ENCODE results near the gene TLE4.
A peak's percentile ranks its signal among the peaks of the same experiment; 100 is the strongest.

The TLE4 gene

DNA sequence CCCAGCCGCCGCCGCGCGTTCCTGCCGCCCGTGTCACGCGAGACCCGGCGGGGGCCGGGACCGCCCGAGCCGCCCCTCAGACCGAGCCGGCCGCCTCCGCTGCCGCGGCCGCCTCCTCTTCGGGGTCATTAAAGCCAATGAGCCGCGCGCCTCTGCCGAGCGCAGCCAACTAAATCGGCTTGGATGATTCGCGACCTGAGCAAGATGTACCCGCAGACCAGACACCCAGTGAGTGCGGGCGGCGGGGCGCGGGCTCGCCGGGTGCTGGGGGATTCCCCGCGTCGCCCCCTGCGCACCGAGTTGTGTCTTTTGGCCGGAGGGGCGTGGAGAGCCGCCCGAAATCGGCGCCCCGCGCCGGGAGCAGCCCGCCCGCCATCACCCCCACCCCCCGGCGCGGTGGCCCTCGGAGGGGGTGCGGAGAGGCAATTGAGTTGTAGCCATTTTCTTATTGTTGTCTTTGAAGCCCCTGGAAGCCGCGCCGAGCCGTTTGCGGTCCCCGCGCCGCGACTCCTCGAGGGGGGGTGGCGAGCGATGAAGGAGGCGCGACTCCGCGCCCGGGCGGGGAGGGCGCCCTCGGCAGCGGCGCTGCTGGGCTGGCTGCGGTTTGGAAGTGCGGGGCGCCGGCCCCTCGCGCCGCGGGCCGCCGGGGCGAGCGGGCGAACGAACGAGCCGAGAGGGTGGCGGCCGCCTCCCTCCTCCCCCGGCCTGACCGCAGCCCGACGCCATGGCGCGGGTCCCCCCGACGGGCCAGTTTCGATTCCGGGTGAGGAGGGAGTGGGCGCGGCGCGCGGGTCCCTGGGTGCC is 1.0 kb downstream of the TLE4 start:
- DNase-seq: peak; percentile 68

DNA sequence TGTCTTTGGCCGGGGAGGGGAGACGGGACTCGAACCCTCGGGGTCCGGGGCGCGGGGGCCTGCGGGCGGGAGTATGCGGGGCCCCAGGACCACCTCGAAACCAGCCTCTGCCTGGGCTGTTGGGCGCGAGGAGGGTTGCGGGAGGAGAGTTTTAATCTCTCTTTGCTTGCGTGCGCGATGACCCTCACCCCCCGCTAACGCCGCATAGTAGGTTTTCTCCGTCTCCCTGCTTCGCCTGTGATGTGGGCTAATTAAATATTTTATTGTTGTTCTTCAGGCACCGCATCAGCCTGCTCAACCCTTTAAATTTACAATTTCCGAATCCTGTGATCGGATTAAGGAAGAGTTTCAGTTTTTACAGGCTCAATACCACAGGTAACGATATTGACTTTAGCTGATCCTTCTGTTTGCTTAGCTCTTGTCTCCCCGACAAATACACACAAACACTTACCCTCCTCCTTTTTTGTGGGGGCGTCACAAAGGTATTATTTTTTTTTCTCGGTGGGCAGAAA is 1.7 kb downstream of the TLE4 start:
- DNase-seq: no peak

DNA sequence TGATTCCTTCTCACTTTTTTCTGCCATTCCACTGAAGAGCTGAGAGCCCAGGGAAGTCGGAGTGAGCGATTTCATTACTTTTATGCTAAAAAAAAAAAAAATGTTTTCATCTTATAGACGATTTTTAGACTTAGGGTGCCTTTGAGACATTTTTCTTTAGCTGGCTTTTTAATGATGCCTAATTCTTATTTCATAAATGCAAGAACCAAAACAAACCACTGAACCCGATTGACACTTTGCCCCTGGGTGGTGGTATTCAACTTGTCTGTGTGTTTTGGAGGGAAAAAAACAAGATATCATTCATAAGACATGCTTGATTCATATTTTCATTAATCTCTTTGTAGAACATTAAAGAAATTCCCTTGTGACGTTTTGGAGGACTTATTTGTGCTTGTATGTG is 2.4 kb downstream of the TLE4 start:
- no peak for DNase-seq

- no peak for DNase-seq
Measured at GRCh38 chr9:79574781-79575180, 3.0 kb downstream of the TLE4 start.

GRCh38 chr9:79575547-79575946 is 3.8 kb downstream of the TLE4 start:
- DNase-seq: no peak

GRCh38 chr9:79577969-79578723 is 6.4 kb downstream of the TLE4 start:
- DNase-seq: no peak

DNA sequence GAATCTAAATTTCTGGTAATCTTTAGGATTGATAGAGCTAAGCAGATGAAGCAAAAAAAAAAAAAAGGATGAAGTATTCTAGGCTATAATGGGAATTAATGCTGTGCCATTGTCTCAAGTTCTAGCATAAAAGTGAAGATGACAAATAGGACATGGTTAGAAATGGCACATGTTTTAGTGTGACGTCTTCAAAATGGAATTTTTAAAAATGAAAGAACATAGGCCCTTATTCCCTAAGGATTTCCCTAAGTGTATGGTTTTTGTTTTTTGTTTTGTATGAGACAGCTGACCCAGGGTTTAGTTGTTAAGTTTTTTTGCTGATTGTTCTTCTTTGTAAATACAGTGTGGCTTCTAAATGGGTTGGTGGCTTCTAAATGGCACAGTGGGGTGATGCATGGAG is 7.1 kb downstream of the TLE4 start:
- no peak for DNase-seq

- no peak for DNase-seq
Measured at GRCh38 chr9:79579624-79580023, 7.9 kb downstream of the TLE4 start.

DNA sequence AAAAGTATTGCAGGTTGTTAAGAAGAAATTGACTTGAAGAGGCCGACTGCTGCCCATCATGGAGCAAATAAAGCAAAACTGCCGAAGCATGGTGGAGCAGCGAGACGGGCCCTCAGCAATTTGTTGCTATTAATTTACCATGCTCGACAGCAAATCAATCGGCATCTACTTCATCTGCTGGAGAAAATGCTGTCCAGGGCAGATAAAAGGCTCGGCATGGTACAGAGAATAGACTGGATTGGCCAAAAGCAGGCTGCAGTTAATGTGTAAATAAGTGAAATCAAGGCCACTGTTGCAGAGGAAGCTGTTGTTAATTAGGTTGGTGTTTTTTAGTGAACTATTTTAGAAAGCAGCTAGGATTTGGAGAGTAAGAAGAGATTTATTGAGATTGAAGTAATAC is 8.3 kb downstream of the TLE4 start:
- no peak for DNase-seq

DNA sequence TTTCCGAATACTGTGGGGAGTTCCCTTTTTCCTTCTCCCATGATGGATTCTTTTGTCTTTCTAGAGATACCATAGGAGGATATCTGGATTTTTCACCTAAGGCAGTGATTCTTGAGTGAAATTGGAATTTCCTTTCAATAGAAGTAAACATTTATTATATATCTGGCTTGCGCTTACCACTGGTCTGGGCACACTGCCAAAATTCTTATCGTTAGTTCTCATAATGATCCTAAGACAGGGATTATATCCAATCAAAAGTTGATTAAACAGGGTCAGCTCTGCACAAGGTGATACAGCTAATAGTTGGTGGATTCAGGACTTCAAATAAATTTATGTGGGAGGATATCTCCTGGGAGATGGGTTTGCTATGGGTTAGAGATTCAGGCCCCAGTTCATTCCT is 9.6 kb downstream of the TLE4 start:
- DNase-seq: peak; percentile 26

DNA sequence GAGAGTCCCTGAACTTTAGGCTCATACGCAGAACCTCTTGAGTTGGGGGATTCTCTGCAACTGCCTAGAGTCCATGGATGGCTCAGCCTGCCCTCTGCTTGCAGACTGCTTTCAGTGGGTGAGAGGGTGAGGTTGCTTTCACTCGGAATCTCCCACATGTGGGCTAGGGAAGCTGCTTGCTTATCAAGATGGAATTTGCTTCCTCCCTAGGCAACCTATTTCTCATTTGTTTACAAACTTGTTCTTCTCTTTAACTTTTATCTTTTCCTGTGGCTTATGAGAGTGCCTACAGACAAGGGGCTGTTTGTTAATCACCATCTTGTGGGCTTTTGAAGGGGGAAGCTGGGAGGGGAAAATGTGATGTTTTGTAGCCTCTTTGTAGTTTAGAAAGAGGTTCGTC is 10.0 kb downstream of the TLE4 start:
- peak; percentile 58 for DNase-seq

DNA sequence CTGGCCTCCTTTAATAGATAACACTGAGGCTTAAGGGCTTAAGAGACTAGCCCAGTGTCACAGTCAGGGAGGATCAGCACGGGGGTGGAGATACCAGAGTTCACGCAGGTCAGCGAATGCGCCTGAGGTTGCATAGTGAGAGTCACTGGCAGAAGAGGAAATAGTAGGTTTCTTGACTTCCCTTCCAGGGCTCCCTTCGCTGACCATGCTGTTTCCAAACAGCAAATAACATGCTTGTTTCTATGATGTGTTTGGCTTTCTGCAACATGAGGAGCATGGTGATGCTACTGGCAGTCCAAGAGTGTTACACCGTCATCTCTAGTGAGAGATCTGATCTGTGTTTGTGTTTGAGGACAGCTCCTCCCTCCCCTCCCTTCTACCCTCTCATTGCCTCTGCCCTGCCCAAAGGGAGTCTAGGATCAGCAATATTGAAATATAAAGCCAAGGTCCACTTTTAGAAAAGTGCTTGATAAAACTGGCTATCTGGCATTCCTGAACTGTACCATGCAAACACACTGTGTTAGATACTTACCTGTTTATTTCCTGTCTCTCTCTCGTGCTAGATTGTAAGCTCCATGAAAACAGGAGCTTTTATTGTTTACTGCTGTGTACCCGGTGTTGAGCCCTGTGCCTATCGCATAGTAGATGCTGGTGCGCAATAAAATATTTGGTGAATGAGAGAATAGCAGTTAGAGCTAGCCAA is 12.3 kb downstream of the TLE4 start:
- peak; percentile 36 for DNase-seq

GRCh38 chr9:79584655-79584982 is 12.9 kb downstream of the TLE4 start:
- no peak for DNase-seq

DNA sequence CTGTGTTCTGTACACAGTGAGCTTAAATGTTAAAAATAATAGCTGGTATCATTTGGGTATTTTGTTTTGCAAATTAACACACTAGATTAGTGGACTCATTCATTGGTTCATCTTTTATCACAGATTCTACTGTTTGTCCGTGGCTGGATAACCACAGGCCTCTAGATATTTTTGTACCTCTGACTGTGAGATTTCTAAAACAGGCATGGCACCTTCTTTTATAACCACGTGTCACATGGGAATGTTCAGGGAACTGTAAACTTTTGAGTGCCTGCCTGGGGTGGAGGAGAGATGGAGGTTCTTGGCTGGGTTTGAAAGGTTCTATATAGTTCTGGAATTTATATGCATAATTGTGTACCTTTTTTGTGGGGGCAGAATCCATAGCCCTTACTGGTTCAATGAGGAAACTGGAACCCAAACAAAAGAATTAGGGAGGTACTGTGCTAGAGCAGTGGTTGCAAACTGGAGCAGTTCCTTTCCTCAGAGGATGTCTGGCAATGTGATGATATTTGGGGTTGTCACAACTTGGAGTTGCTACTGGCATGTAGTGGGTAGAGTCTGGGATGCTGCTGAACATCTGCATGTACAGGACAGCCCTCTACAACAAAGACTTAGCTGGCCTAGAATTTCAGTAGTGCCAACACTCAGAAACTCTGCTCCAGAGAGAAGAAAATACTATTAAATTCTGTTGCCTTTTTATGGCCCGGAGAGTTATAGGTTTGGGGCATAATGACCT is 16.9 kb downstream of the TLE4 start:
- DNase-seq: no peak

DNA sequence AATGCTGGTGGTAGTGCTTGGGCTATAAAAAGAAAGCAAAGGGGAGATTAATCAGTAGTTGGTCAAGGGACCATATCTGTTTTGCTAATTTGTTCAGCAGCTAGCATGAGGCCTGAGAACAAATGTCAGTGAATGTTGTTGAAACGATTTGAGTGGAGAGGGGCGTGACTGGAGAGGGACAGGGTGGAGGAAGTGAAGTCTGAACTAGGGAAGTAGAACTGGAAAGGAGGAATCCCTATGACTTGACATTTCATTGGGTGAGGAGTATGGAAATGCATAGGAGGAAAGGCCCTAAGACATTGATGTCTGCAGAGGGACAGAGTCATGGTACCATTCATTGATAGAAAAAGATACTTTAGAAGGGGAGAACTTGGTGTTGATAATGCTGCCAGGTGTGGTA is 19.7 kb downstream of the TLE4 start:
- no peak for DNase-seq

- peak; percentile 55 for DNase-seq
Measured at GRCh38 chr9:79592726-79593493, 21.1 kb downstream of the TLE4 start.

- DNase-seq: no peak
Measured at GRCh38 chr9:79598562-79599345, 27.0 kb downstream of the TLE4 start.

- no peak for DNase-seq
Measured at GRCh38 chr9:79600466-79600865, 28.7 kb downstream of the TLE4 start.

GRCh38 chr9:79603222-79603920 is 31.6 kb downstream of the TLE4 start:
- DNase-seq: no peak

DNA sequence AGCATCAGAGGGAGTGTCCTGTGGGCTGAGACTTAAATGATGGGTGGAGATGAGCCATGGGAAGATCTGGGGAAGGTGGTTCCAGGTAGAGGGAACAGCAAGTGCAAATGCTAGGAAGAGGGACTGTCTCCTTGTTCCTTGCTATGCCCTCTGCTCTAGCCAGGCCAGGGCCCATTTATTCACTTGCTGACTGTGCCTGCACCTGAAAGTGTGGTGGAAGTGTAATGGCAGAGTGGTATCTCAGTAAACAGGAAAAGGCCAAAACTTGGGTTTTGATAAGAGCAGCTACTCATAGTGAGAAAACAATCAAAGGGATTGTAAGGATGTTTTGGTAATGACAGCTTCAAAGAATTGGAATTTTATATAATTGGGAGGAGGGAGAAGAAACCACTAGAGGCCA is 32.4 kb downstream of the TLE4 start:
- DNase-seq: no peak
